HT1080 (cell line): ENCODE results near the gene SLC25A44. TPM values are rescaled to one million over a fixed set of nuclear protein-coding genes. Genes with fewer than 3 reads are reported as not detected.
"Not testable (repeated sequence)": the region's sequence is repeated elsewhere in the genome, so short reads cannot be mapped to it uniquely, and the experiment has no call there.

Experiments used
- DNase-seq: peaks from one replicate; pipeline ENCODE4 v3.0.0-alpha.2; 2015; ENCODE audit warnings: low read depth
- total RNA-seq: library from RNA; depleted of rRNA; stranded (reverse); fragments of >200 nt; shearing (Covaris generic); gene quantifications from 2 replicates; pipeline ENCODE4 v1.2.3, GENCODE V29; 2014

Gene SLC25A44
- total RNA-seq, 1 experiment from 2014 or later, result 28.6 TPM

- no peak for DNase-seq
These were observed 31.4 kb upstream of the SLC25A44 start for GRCh38 chr1:156162430-156163037.

- no peak for DNase-seq
These were observed 30.2 kb upstream of the SLC25A44 start for GRCh38 chr1:156163712-156164111.

- DNase-seq, result no peak
These were observed 29.6 kb upstream of the SLC25A44 start for GRCh38 chr1:156164125-156164831.

- DNase-seq, result no peak
These were observed 28.8 kb upstream of the SLC25A44 start for GRCh38 chr1:156165083-156165482.

- no peak for DNase-seq
These were observed 26.4 kb upstream of the SLC25A44 start for GRCh38 chr1:156167536-156167935.

- no peak for DNase-seq
These were observed 21.0 kb upstream of the SLC25A44 start for GRCh38 chr1:156172696-156173470.

- no peak for DNase-seq
These were observed 17.2 kb upstream of the SLC25A44 start for GRCh38 chr1:156176610-156177210.

- DNase-seq, result no peak
These were observed 15.8 kb upstream of the SLC25A44 start for GRCh38 chr1:156177919-156178654.

- no peak for DNase-seq
These were observed 13.4 kb upstream of the SLC25A44 start for GRCh38 chr1:156180471-156180870.

GRCh38 chr1:156181391-156181924 is 12.4 kb upstream of the SLC25A44 start:
- not testable (repeated sequence) for DNase-seq

- not testable (repeated sequence) for DNase-seq
These were observed 11.7 kb upstream of the SLC25A44 start for GRCh38 chr1:156182010-156182779.

- not testable (repeated sequence) for DNase-seq
These were observed 7.3 kb upstream of the SLC25A44 start for GRCh38 chr1:156186347-156187177.

- DNase-seq, result not testable (repeated sequence)
These were observed 3.6 kb upstream of the SLC25A44 start for GRCh38 chr1:156190265-156190664.

GRCh38 chr1:156191292-156191964 is 2.5 kb upstream of the SLC25A44 start:
- DNase-seq, result no peak

- no peak for DNase-seq
These were observed 756 bp upstream of the SLC25A44 start for GRCh38 chr1:156193208-156193487.

- no peak for DNase-seq
These were observed 372 bp downstream of the SLC25A44 start for GRCh38 chr1:156194300-156194652.

GRCh38 chr1:156195853-156196252 is 1.9 kb downstream of the SLC25A44 start:
- DNase-seq, result no peak

- DNase-seq, result no peak
These were observed 2.5 kb downstream of the SLC25A44 start for GRCh38 chr1:156196445-156196844.

- no peak for DNase-seq
These were observed 5.0 kb downstream of the SLC25A44 start for GRCh38 chr1:156198831-156199349.
